Activated CD4-positive, alpha-beta T cell treated with anti-CD3 and anti-CD28 coated beads, Interleukin-2, Interleukin-6, amounts not matched to agents 100 ng/mL and 50 ng/mL, durations not matched to agents 16 hours and 8 hours (primary cell): ENCODE results near the gene PTGIR.

ENCODE experiments used
- DNase-seq: peaks from one replicate; pipeline ENCODE4 v3.0.0-alpha.2; 2020

The PTGIR gene

GRCh38 chr19:46624958-46625661 lies at the start of gene PTGIR:
Gene PTGIR, minus strand, starts transcription at chr19:46625089. Its CDS starts 864 bp downstream, at chr19:46624225.
- DNase-seq: no peak

- DNase-seq: no peak
Measured at GRCh38 chr19:46670813-46671212, 45.9 kb upstream of the PTGIR start.

DNA sequence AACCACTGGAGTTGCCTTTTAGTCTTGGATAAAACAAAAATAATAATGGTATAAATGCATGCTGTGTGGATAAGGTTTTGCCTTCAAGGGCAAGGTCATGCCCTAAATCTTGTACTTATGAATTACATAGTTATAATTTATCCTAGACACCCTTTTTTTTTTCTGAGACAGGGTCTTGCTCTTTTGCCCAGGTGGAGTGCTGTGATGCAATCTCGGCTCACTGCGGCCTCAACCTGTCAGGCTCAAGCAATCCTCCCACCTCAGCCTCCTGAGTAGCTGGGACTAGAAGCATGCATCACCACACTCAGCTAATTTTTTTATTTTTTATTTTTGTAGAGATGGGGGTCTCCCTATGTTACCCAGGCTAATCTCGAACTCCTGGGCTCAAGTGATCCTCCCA lies 43.8 kb upstream of the PTGIR start:
- DNase-seq: no peak

DNA sequence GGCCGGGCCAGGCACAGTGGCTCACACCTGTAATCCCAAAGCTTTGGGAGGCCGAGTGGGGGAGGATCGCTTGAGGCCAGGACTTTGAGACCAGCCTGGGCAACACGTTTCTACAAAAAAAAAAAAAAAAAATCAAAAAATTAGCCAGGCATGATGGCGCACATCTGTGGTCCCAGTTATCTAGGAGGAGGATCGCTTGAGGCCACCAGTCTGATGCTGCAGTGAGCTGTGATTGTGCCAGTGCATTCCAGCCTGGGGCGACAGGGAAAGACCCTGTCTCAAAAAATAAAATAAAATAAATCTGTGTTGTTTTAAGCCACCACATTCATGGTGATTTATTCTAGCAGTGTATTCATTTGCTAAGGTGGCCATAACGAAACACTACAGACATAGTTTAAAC lies 40.2 kb upstream of the PTGIR start:
- DNase-seq: no peak

GRCh38 chr19:46661735-46662592 lies 37.1 kb upstream of the PTGIR start:
- DNase-seq: peak; percentile 80

DNA sequence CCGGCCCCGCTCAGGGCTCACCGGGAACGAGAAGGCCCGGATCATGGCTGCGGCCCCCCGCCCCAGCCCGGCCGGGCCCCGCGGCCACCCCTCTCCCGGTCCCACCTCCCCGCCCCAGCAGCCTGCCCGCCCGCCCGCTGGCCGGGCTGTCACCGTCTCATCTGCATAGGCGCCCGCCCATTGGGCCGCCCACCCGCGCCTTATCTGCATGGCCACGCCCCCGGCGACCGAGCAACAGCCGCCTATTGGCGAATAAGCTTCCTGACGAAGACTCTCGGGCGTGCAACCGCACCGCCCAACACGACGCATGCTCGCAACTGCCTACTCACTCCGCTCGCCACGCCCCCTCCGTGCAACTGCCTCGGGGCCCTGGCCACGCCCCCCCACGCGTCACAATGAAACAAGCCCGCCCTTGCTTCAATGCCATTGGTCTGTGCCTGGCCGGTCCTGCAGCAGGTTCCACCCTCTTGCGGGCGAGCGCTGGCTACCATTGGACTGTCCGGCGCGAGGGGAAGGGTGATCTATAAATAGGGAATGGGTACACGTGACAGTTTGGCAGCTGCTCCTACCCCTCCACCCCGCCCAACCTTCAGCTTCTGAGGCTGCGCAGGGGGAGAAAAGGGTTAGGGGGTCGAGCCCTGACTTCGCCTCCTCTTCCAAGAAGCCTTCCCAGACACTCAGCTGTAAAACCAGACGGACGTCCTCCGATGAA lies 36.3 kb upstream of the PTGIR start, which contains the start of gene DACT3:
TSS of gene DACT3 (minus strand) at position 163 of the 712 bp plus-strand sequence. CDS start at position 45, 118 bp downstream.
- DNase-seq: peak; percentile 100

DNA sequence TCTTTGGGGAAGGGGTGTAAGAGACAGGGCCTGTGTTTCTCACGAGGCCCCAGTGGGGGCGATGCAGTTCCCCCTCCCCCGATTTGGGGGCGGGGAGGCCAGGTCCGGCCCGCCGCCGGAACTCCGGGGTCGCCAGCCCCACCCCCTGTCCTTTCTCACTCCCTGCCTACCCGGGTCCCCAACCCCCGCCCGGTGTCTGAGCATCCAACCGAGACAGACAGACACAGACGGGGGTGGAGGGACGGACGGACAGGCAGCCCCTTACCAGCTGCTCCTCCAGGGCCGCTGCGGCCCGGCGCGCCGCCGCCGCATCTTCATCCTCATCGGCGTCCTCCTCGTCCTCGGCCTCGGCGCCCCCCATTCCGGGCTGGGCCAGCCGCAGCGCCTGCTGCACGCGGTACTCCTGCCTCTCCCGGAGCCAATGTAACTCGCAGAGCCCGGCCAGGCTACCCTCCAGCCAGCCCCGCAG lies 35.7 kb upstream of the PTGIR start:
- DNase-seq: no peak

- DNase-seq: no peak
Measured at GRCh38 chr19:46660008-46660517, 35.2 kb upstream of the PTGIR start.

GRCh38 chr19:46659151-46660007 lies 34.5 kb upstream of the PTGIR start:
- DNase-seq: no peak

DNA sequence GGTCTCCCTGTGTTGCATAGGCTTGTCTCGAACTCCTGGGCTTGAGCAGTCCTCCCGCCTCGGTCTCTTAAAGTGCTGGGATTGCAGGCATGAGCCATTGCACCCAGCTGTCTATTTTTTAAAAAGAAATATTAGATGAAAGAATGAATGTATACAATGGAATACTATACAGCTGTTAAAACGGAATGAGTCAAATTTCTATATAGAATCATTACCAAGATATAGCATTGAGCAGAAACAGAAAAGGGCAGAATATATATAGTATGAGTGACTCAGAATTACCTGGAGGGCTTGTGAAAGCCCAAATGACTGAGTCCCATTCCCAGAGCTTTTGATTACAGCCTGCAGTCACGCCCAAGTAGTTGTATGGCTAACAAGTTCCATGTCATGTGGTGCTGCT lies 31.7 kb upstream of the PTGIR start:
- no peak for DNase-seq

DNA sequence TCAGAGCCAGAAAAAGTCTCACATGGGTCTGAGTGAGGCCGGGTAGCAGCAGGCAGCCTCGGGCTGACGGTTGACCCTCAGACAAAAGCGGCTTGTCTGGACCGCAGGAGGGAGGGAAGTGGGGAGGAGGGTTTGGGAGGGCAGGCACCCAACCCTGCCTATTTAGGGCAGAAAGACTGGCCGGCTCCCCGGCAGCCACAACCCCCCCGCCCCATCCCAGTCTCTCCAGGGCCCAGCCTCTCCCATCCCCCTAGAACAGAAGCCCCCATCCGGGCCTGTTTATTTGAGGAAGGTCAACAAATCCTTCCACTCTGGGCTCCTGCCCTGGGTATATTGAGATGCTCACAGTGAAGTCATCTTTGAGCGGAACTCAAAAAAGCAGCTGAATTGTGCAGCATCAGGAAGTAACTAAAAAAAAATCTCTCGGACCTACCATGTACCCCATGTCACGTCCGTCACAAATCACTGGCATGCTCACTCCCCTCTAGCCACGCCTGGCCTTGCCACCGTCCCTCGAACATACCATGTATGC lies 29.8 kb upstream of the PTGIR start:
- no peak for DNase-seq

DNA sequence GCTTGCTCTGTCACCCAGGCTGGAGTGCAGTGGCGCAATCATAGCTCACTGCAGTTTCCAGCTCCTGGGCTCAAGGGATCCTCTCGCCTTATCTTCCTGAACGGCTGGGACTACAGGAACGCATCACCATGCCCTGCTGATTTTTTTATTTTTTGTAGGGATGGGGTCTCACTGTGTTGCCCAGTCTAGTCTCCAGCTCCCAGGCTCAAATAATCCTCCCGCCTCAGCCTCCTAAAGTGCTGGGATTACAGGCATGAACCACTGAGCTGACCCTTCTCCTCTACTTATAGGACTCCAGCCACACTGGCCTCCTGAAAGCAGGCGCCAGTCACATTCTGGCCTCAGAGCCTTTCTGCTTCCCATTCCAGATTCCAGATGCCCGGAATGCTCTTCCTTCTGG lies 25.6 kb upstream of the PTGIR start:
- no peak for DNase-seq

DNA sequence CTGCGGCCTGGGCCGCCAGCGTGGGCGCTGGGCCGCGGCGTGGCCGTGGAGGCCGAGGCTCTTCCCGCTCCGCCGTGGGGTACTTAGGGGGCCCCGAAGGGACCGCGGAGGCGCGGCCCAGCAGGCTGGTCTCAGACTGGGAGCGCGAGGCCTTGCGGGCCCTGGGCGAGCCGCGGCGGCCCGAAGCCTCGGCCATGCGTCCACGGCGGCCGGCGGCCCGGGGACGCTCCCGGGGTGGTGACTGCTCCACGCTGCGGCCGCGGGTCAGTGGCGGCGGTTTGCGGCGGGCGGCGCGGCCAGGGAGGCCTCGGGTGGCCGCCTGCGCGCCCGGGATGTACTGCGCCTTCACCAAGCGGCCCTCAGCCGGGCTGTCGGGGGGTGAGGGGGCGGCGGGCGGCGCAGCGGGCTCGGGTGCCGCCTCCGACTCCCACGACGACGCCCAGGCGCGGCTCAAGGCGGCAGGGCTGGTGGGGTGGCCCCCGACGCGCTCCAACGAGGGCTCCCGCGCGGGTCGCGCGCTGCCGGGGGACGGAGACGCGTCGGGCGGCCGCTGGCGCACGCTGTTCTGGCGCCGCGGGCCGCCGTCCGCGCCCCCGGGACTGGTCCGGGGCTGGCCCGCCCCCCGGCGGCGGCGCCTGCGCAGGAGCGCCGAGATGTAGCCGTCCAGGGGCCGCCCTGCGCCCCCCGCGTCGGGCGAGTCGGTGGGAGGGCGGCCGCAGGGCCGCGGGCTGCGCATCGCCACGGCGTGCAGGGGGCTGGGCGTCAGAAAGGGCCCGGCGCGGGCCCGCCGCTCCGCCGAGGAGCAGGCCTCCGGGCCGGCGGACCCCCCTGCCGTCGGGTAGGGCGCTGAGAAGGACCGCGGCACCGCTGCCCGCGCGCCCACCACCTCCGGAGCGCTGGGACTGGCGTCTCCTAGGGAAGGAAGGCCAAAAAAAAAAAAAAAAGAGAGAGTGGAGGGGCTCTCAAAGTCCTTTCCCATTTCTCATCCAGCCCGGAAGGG lies 24.4 kb upstream of the PTGIR start:
- DNase-seq: no peak

- no peak for DNase-seq
Measured at GRCh38 chr19:46648060-46648960, 23.4 kb upstream of the PTGIR start.

DNA sequence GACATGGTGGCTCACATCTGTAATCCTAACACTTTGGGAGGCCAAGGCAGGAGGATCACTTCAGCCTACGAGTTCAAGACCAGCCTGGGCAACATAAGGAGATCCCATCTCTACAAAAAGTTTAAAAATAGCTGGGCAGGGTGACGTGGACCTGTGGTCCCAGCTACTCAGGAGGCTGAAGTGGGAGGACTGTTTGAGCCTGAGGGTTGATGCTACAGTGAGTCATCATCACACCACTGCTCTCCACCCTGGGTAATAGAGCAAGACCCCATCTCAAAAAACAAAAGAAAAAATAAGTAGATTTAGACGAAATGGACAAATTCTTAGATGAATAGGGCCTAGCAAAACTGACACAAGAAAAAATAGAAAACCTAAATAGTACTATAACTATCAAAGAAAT lies 21.5 kb upstream of the PTGIR start:
- no peak for DNase-seq

DNA sequence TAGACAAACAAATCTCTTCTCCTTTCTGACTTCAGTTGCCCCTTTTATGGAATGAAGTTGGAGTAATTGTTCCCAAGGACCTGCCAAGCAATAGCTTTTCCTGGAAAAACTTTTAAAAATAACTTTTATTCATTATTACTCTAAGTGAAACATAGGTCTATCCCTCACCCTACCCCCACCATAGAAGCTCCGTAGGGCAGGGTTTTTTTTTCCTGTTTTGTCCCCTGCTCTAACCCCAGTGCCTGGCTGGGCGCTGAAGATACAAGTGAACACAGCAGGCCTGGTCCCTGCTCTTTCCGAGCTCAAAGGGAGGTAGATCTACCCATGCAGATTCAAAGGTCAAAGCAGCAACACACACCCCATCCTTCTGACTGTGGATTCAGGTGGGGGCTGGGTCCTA lies 19.8 kb upstream of the PTGIR start:
- DNase-seq: no peak

DNA sequence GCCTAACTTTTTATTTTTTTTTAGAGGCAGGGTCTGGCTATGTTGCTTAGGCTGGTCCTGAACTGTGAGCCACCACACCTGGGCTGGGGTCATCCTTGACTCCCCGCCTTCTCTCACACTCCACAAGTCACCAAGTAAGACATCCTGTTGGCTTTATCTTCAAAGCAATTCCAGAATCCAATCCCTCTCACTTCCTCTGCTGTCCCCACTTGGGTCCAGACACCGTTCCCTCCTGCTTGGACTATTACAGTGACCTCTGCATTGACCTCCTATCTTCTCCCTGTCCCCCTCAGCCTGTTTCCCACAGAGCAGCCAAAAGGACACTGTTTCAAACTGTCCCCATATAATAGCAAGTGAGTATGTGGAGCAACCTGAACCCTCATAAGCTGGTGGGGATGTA lies 15.8 kb upstream of the PTGIR start:
- DNase-seq: no peak

- DNase-seq: peak; percentile 34
Measured at GRCh38 chr19:46639358-46640182, 14.7 kb upstream of the PTGIR start.

DNA sequence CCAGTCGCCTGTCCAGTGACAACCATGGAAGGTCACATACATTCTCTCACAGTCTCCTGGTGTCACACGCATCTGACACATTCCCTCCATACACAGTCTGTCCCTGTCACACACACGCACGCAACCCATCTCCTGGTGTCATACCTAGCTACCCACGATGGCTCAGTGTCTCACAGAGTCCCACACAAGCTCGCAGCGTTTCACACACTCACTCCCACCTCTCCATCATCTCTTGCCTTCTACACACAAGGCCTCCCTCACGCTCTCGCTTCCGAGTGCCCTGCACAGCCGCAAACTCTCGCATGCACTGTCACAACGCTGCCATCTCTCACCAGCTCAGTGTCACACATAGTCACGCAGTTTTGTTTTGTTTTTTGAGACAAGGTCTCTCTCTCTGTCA lies 12.3 kb upstream of the PTGIR start:
- no peak for DNase-seq
